ENCODE measurements around the gene NETO2. TPM values are rescaled to one million over a fixed set of nuclear protein-coding genes. Genes with fewer than 3 reads are reported as not detected.

The NETO2 gene
- total RNA-seq, 2 experiments from 2014 or later: 0.15 TPM; not detected in 1

GRCh38 chr16:47072158-47072557, 71.6 kb downstream of the NETO2 start:
- H3K4me1 ChIP-seq (ENCODE audit: insufficient read depth, low read length, poor library complexity, severe bottlenecking): no peaks in the 10 kb centered on the region
- intact Hi-C loops (cut with micrococcal nuclease; ENCODE audit: unreplicated experiment): no loop called here
- no peak for DNase-seq (ENCODE audit: low spot score)
- no peaks in the 10 kb centered on the region for H4K20me1 ChIP-seq (ENCODE audit: insufficient read depth, low read length)
- H3K9me3 ChIP-seq (ENCODE audit: low read length): no peaks in the 10 kb centered on the region
- BruUV-seq (replicated peaks): no TSS peak
- TF ChIP-seq CTCF (conservative IDR thresholded peaks at IDR 0.05; ENCODE audit: low read length): no peak
- no peak for TF ChIP-seq EZH2phosphoT487 (IDR thresholded peaks at IDR 0.05; ENCODE audit: borderline replicate concordance, low read depth, low read length)
- no peaks in the 10 kb centered on the region for H3K36me3 ChIP-seq (ENCODE audit: insufficient read depth, low read length)
- ChIA-PET POLR2A (no interaction called here), CTCF (ENCODE audit: unreplicated experiment) (no interaction called here)
- H3K9me2 ChIP-seq (ENCODE audit: insufficient read depth, low read length): no peaks in the 10 kb centered on the region
- H3K27ac ChIP-seq (ENCODE audit: low read depth, low read length, poor library complexity, severe bottlenecking): no peak overlapping the region
- H3K4me2 ChIP-seq (ENCODE audit: low read length): no peak overlapping the region
- H3K79me2 ChIP-seq (ENCODE audit: insufficient read depth, low read depth, low read length): no peaks in the 10 kb centered on the region
- no peak overlapping the region for H2AFZ ChIP-seq (ENCODE audit: low read length)
- H3K4me3 ChIP-seq (ENCODE audit: low read depth, low read length, poor library complexity, severe bottlenecking): no peak overlapping the region

- H3K9me3 ChIP-seq (ENCODE audit: low read length): no peaks in the 10 kb centered on the region
- no peak for DNase-seq (ENCODE audit: low spot score)
- intact Hi-C loops (cut with micrococcal nuclease; ENCODE audit: unreplicated experiment): no loop called here
- no TSS peak for BruUV-seq (replicated peaks)
- ChIA-PET POLR2A (no interaction called here), CTCF (ENCODE audit: unreplicated experiment) (no interaction called here)
- H3K36me3 ChIP-seq (ENCODE audit: insufficient read depth, low read length): no peaks in the 10 kb centered on the region
- H3K27ac ChIP-seq (ENCODE audit: low read depth, low read length, poor library complexity, severe bottlenecking): no peak overlapping the region
- TF ChIP-seq CTCF (conservative IDR thresholded peaks at IDR 0.05; ENCODE audit: low read length) (no peak), EZH2phosphoT487 (IDR thresholded peaks at IDR 0.05; ENCODE audit: borderline replicate concordance, low read depth, low read length) (no peak)
- H2AFZ ChIP-seq (ENCODE audit: low read length): no peak overlapping the region
- H3K9me2 ChIP-seq (ENCODE audit: insufficient read depth, low read length): no peaks in the 10 kb centered on the region
- H3K79me2 ChIP-seq (ENCODE audit: insufficient read depth, low read depth, low read length): no peaks in the 10 kb centered on the region
- H3K4me3 ChIP-seq (ENCODE audit: low read depth, low read length, poor library complexity, severe bottlenecking): no peak overlapping the region
- no peaks in the 10 kb centered on the region for H3K4me1 ChIP-seq (ENCODE audit: insufficient read depth, low read length, poor library complexity, severe bottlenecking)
- no peak overlapping the region for H3K4me2 ChIP-seq (ENCODE audit: low read length)
- H4K20me1 ChIP-seq (ENCODE audit: insufficient read depth, low read length): no peaks in the 10 kb centered on the region
These were observed 73.7 kb downstream of the NETO2 start for GRCh38 chr16:47069841-47070584.

DNA sequence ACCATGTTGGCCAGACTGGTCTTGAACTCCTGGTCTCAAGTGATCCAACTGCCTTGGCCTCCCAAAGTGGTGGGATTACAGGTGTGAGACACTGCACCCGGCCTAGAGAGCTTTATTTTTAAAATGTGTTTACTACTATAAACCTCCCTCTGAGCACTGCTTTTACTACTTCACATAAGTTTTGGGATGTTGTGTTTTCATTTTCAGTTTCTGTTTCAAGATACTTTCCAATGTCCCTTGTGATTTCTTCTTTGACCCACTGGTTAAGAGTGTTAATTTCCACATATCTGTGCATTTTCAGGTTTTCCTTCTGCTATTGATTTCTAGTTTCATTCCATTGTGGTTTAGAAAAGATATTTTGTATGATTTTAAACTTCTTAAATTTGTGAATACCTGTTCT, 74.4 kb downstream of the NETO2 start:
- BruUV-seq (replicated peaks): no TSS peak
- TF ChIP-seq EZH2phosphoT487 (IDR thresholded peaks at IDR 0.05; ENCODE audit: borderline replicate concordance, low read depth, low read length): no peak
- no peak for TF ChIP-seq CTCF (conservative IDR thresholded peaks at IDR 0.05; ENCODE audit: low read length)
- no peaks in the 10 kb centered on the region for H3K9me3 ChIP-seq (ENCODE audit: low read length)
- H3K79me2 ChIP-seq (ENCODE audit: insufficient read depth, low read depth, low read length): no peaks in the 10 kb centered on the region
- H3K4me3 ChIP-seq (ENCODE audit: low read depth, low read length, poor library complexity, severe bottlenecking): no peak overlapping the region
- no peak overlapping the region for H3K27ac ChIP-seq (ENCODE audit: low read depth, low read length, poor library complexity, severe bottlenecking)
- H3K4me2 ChIP-seq (ENCODE audit: low read length): no peak overlapping the region
- H2AFZ ChIP-seq (ENCODE audit: low read length): no peak overlapping the region
- intact Hi-C loops (cut with micrococcal nuclease; ENCODE audit: unreplicated experiment): no loop called here
- H4K20me1 ChIP-seq (ENCODE audit: insufficient read depth, low read length): no peaks in the 10 kb centered on the region
- CTCF ChIA-PET (ENCODE audit: unreplicated experiment): no interaction called here
- DNase-seq (ENCODE audit: low spot score): no peak
- H3K36me3 ChIP-seq (ENCODE audit: insufficient read depth, low read length): no peaks in the 10 kb centered on the region
- POLR2A ChIA-PET: no interaction called here
- H3K9me2 ChIP-seq (ENCODE audit: insufficient read depth, low read length): no peaks in the 10 kb centered on the region
- no peaks in the 10 kb centered on the region for H3K4me1 ChIP-seq (ENCODE audit: insufficient read depth, low read length, poor library complexity, severe bottlenecking)

All from OCI-LY7 (cell line).